Dermis microvascular lymphatic vessel endothelial cell (primary cell): ENCODE data around the gene MICU1. TPM values are rescaled to one million over a fixed set of nuclear protein-coding genes. Genes with fewer than 3 reads are reported as not detected.
"Not testable (repeated sequence)": the region's sequence is repeated elsewhere in the genome, so short reads cannot be mapped to it uniquely, and the experiment has no call there.

ENCODE experiments used
- DNase-seq, 2 donors: peaks; one replicate each; pipeline versions ENCODE4 v3.0.0 to v3.0.0-alpha.2; 2010; ENCODE audit warnings: low read depth in 2 of 2
- total RNA-seq: library from RNA; depleted of rRNA; stranded (reverse); fragments of >200 nt; gene quantifications from 2 replicates; pipeline ENCODE4 v1.2.1, GENCODE V29; 2014

Gene MICU1
- total RNA-seq, 1 donor from 2014 or later = 30.7 TPM

DNA sequence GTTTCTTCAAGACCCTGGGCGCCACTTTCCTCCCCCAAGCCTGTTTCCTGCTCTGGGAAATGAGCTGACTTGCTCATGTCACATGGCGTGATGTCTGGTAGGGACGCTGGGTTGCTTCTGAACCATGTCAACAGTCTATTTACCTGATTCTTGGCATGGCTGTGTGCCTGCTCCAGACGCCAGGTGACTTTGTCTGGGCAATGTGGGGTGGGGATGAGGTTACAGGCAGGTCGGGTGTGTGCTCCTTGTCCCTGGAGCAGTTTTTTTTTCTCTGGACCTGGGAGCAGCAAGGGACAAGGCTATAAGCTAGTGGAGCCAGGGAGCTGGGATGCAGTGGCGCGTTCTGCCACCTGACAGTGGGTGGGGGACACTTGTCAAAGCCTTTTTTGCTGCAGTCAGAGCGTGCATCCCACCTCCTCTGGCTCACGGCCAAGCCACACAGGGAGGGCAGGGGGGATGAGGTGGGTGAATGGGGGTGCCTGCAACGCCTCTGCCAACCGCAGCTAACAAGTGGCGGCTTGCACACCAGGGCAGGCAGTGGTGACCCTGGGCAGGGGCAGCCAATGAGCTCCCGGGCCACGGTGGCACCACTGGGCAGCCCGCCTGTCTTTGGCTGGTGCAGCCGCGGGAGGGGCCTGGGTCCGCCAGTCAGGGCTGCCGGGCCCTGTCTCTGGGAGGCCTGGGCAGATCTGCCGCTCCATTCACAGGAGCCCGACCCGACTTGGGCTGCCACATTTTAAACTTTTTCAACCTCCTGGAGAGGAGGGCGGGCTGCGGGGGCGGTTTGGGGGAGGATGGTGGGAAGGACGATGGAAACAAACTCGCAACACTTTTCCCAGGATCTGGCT lies 294.1 kb downstream of the MICU1 start:
- DNase-seq = peak; percentile 44 to 90

GRCh38 chr10:72330069-72330426 lies 295.8 kb downstream of the MICU1 start:
- no peak for DNase-seq

DNA sequence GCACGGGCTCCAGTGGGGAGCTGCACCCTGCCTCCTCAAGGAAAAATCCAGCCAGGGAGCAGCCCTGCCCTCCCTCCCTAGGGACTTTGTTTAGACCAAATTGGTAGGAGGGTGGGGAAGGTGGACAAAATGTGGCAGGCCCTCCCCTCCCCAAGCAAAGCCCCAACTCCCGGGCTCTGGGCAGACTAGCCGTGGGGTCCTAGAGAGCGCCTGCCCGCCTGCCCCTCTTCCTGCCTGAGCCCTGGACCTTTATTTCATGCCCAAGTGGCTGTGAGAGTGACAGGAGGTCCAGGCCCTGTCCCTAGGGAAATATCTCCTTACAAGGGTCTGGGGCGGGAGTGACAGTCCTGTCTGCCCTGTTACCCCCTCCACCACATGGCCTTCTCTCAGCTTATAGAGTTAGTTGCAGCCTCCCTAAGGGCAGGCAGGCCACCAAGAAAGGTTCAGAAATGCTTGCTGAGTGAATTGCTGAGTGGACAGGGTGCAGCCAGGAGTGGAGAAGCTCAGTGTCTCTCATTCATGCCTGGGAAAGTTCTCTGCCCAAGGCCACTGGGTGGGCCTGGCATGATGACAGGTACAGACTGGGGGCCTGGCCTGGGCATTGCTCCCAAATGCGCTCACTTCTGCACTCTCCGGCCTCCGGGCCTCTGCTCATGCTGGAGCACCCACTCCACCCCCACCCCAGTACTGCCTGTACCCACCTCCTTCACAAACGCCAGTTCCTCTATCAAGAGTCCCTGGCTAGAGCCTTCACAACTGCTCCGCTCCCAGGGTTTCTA lies 296.4 kb downstream of the MICU1 start:
- no peak for DNase-seq

- no peak for DNase-seq
Observed at GRCh38 chr10:72328829-72329204, 297.1 kb downstream of the MICU1 start.

DNA sequence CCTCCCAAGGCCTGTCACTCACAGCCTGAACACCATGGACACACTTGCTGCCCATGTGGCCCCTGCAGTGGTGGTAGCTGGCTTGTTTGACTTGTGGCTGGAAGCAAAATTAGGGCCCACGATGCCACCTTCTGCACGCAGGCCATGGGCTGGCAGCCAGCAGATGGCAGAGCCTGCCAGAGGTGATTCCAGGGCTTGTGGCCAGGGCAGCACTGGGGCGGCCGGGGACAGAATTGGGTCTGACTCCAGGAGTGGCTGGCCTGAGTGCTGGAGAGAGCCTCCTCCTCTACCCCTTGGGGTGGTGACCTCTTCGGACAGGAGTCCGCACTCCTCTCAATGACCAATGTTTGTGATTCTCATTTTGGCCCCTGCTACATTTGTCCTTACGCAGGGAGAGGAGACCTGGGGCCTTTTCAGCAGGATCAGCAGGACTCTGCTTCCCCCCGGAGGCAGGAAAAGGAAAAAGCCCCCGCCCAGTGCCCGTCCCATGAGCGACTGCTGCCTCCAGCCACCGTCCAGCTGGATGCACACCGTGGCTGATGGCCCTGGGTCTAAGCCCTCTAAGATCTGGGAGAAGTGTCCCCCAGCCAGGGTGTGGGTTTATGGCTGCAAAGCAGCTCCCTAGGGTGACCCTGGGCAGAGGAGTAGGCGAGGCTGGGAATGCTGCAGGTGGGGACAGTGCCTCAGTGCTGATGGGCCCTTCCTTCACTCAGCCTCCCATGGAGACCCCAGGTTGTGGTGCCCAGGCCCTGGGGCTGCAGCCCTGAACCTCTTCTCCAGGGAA lies 297.6 kb downstream of the MICU1 start:
- DNase-seq = peak; percentile 54 to 75

DNA sequence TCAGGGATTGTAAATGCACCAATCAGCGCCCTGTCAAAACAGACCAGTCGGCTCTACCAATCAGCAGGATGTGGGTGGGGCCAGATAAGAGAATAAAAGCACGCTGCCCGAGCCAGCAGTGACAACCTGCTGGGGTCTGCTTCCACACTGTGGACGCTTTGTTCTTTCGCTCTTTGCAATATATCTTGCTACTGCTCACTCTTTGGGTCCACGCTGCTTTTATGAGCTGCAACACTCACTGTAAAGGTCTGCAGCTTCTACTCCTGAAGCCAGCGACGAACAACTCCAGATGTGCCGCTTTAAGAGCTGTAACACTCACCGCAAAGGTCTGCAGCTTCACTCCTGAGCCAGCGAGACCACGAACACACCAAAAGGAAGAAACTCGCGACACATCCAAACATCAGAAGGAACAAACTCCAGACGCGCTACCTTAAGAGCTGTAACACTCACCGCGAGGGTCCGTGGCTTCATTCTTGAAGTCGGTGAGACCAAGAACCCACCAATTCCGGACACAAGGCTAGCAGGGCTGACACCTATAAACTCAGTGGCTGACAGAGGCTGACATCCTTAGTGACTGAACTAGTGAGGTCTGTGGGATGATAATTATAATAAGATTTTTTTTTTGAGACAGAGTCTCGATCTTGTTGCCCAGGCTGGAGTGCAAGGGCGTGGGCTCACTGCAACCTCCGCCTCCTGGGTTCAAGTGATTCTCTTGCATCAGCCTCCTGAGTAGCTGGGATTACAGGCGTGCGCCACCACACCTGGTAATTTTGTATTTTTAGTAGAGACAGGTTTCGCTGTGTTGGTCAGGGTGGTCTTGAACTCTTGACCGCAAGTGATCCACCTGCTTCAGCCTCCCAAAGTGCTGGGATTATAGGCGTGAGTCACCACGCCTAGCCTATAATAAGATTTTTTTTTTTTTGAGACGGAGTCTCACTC lies 298.9 kb downstream of the MICU1 start:
- DNase-seq = not testable (repeated sequence)

GRCh38 chr10:72325243-72326175 lies 300.4 kb downstream of the MICU1 start:
- DNase-seq = peak in 1 of 2 donors; percentile 96

DNA sequence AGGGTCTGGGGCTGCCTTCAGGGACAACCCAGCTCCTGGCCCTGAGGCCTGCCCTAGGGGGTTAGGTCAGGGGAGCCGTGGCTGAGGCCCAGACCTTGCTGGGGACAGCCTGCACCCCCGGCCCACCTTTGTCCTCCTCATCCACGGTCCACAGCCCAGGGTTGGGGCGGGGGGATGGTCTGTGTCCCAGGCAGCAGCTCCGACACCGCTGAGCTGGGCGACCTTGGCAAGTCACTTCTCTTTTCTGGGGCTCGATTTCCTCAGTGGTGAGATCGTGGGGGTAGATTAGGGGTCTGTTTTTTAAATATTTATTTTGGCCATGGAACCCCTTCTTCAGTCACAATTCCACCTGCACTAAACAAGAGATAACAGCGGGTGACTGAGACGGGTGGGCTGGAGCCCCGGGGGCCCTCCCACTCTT lies 302.1 kb downstream of the MICU1 start:
- DNase-seq = no peak

DNA sequence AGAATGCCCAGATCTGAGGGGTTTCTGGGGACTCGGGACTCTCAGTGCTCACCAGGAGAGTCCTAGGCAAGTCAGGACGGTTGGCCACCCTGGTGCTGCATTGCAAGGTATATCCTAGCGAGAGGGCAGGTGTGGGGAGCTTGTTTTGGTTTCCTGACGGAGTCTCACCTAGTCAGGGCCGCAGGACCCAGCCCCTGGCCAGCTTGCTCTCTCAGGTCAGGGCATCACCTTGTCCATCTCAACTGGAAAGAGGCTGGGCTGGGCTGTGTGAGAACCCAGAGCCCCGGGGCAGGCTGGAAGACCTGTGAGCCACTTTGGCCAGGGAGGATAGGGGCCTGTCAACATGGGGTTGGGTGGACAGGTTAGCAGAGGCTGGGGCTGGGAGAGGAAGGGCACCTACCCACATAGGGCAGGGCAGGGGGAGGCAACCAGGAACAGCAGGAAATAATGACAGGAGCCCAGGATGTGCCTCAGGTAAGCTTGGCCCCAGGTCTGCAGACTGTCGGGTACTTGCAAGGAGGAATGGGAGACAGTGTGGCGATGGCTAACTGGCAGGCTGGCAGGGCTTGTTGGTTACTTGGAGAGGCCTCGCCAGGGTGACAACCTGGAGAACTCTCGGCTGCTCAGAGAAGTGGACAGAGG lies 302.6 kb downstream of the MICU1 start:
- DNase-seq = no peak

DNA sequence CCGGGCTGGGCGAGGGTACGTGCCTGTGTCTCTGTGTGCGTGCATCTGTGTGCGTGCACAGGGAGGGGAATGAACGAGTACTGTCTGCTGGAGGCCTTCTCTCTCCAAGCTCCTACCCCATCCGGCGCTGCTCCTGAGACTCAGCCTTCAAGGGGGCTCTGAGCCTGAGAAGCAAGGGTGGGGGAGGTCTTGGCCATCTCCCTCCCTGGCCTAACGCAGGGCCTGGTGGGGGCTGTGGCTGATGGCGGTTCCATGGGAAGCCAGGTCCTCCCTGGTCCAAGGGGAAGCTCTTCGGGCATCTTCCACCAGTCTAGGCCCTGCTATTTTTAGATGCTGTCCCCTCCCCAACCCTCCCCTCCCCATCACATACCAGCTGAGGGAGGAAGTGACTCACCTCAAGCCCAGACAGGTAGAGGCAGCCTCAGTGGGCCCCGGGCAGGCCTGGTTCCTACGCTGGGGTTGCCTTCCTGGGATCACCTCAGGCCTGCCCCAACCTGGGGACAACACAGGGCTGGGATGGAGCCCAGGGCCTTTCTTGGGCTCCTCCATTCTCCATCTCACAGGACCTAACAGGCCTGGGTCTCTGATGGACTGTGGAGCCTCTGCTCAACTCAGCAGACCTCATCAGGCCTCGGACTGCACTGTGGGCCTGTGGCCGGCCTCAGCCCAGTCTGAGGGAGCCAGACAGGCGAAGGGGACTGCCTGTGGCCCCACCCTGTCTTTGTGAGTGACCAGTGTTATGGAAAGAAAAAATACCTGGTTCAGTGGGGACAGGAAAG lies 303.4 kb downstream of the MICU1 start:
- DNase-seq = no peak

DNA sequence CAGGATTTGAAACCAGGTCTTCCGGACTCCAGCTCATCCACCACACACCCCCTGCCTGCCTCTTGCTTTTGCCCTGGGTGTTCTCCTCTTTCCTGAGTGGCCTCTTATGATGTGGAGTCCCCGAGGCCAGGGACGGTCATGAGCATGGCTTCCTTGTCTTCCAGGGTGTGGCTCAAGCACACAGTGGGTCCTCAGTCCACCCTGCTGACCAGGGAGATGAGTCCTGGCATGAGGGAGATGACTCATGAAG lies 303.9 kb downstream of the MICU1 start:
- DNase-seq = peak in 1 of 2 donors; percentile 46

GRCh38 chr10:72321248-72322029 lies 304.4 kb downstream of the MICU1 start:
- no peak for DNase-seq

DNA sequence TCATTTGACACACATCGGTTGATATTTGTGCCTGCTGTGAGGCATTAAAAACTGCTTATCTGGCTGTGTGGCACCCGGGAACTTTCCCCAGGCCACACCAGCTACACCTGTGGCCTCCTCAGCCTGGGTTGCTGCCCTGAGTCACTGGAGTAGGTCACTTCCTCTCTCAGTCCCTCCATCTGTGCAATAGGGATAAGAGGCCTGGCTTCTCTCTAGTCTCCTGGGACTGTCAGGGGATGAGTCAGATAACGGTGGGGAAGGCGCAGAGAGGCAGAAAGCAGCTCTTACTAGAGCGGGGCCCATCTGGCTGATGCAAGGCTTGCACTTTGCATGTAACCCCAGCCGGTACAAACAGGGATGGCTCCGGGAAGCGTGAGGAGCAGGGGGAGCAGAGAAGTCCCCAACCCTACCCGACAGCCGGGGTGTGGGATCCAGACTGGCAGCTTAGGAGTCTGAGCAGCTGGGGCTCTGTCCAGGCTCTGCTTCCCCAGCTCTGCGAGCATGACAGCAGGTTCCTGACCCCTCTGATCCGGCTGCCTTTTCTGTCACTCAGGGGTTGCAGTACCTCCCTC lies 305.1 kb downstream of the MICU1 start:
- DNase-seq = peak; percentile 51 to 97

DNA sequence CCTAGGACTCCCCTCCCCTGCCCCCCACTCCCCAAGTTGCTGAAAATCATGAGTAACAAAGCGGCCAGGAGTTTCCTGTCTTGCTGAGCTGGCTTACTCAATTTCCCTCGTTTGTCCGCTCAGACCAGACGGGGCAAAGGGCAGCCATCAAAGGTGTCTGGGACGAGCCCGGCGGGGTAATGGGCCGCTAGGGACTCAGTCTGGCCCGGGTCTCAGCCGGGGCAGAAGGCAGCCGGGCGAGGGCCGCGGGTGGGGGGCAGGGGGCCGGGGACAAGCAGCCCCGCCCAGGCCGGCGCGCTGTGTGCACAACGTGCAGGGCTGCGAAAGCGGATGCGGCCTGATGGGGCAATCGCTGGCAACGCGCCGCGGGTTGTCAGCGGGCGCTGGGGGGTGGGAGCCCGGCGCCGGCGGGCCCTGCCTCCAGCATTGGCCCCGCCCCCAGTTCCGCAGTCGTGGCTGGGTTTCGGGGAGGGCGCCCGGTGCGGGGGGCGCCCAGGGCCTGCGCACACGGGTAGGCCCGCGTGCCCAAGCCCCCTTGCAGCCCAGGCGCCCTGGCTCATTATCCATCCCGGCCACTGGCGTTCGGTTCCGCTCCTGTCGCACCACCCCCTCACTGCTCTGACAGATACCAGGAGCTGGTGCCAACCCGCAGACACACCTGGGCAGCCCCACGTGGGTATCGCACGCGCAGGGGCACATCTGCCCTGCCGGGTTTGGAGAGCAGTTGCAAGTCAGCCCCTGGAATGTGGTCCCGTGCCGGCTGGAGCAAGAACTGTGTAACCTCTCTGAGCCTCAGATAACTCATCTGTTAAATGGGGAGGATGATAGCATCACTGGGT lies 306.2 kb downstream of the MICU1 start:
- DNase-seq = peak; percentile 69 to 98

GRCh38 chr10:72318418-72319262 lies 307.2 kb downstream of the MICU1 start:
- DNase-seq = no peak
